Gastroesophageal sphincter (tissue), 4 donors: Measurements from ENCODE around the gene DRC7. TPM values are rescaled to one million over a fixed set of nuclear protein-coding genes. Genes with fewer than 3 reads are reported as not detected.

Experiments used
- ATAC-seq: fragments of 150-250 bp; one replicate; pipeline ENCODE4 v1.9.1; 2016; ENCODE audit warnings: mild to moderate bottlenecking, moderate library complexity
- H3K27ac ChIP-seq, 4 donors: fragments of 200-600 bp; sonication (generic) in 3 of 4; 1 replicate in 3 of 4; 2 replicates in 1 of 4; pipeline ENCODE4 v1.5.1; 2016 to 2019
- H3K27me3 ChIP-seq: fragments of 200-600 bp; sonication (generic); one replicate; pipeline ENCODE4 v1.5.1; 2019
- H3K36me3 ChIP-seq, 2 donors: fragments of 200-600 bp; sonication (generic); one replicate each; pipeline ENCODE4 v1.5.1; 2019; ENCODE audit warnings: control low read depth in 1 of 2
- H3K4me1 ChIP-seq, 3 donors: fragments of 200-600 bp; sonication (generic); 1 replicate in 2 of 3; 2 replicates in 1 of 3; pipeline ENCODE4 v1.5.1; 2016 to 2019; ENCODE audit warnings: control low read depth in 2 of 3
- H3K4me3 ChIP-seq, 2 donors: fragments of 200-600 bp; sonication (generic); one replicate each; pipeline ENCODE4 v1.5.1; 2019; ENCODE audit warnings: mild to moderate bottlenecking in 1 of 2, moderate library complexity in 1 of 2
- H3K9me3 ChIP-seq, 3 donors: fragments of 200-600 bp; sonication (generic); one replicate each; pipeline ENCODE4 v1.5.1; 2017 to 2019; ENCODE audit warnings: control low read depth in 2 of 3
- CTCF ChIP-seq, 4 experiments: fragments of 200-600 bp in 2 of 4; fragments of 450-650 bp in 2 of 4; sonication (generic) in 1 of 4; IDR thresholded peaks; one replicate each; pipeline ENCODE4 v1.5.1; 2017 to 2019; ENCODE audit warnings: antibody characterized with exemption in 4 of 4, mild to moderate bottlenecking in 2 of 4, moderate library complexity in 2 of 4
- EP300 ChIP-seq: sonication (generic); formaldehyde crosslinking; IDR thresholded peaks from one replicate; pipeline ENCODE4 v1.6.1; 2017; ENCODE audit warnings: antibody characterized with exemption, mild to moderate bottlenecking
- POLR2A ChIP-seq, 2 donors: fragments of 450-650 bp; IDR thresholded peaks; one replicate each; pipeline ENCODE4 v1.6.1; 2017; ENCODE audit warnings: antibody characterized with exemption in 2 of 2, mild to moderate bottlenecking in 2 of 2, moderate library complexity in 1 of 2
- POLR2AphosphoS5 ChIP-seq: sonication (generic); formaldehyde crosslinking; IDR thresholded peaks from one replicate; pipeline ENCODE4 v1.6.1; 2017; ENCODE audit warnings: antibody characterized with exemption
- WGBS, 2 donors: methylation state at CpG; one replicate each; pipeline ENCODE4 v1.1.5; 2018; ENCODE audit warnings: low coverage in 1 of 2; 5-methylcytosine and 5-hydroxymethylcytosine counted together
- total RNA-seq, 4 donors: library from RNA; depleted of rRNA; stranded (reverse); fragments of >200 nt; gene quantifications; one replicate each; pipeline ENCODE4 v1.1.0, GENCODE V29; 2016

DRC7 gene
- total RNA-seq, 4 donors from 2014 or later = 0.15 TPM; not detected in 3

- 63% methylated on average over 4 of the region's 10 CpGs for WGBS, 2 donors
- peaks cover 0 to 6% of the 10 kb centered on the region in 2 donors for H3K36me3 ChIP-seq
- no peak overlapping the region for H3K4me3 ChIP-seq
- H3K4me1 ChIP-seq = peaks cover 0 to 42% (median 4%) of the 10 kb centered on the region in 3 donors
- H3K27ac ChIP-seq = peak overlapping the region in 3 of 4 donors; percentile 63 to 66 (median 65)
- no peak for TF ChIP-seq POLR2AphosphoS5
- TF ChIP-seq CTCF (IDR thresholded peaks at IDR 0.05) = no peak
- TF ChIP-seq EP300 = no peak
- TF ChIP-seq POLR2A (IDR thresholded peaks at IDR 0.05) = no peak
- H3K27me3 ChIP-seq = peaks cover 48% of the 10 kb centered on the region
- ATAC-seq = no peak
- no peaks in the 10 kb centered on the region for H3K9me3 ChIP-seq
Measured at GRCh38 chr16:57647136-57647875, 47.3 kb upstream of the DRC7 start.

GRCh38 chr16:57648125-57648524 is 46.5 kb upstream of the DRC7 start:
- Histone ChIP-seq H3K36me3 (peaks cover 0 to 6% of the 10 kb centered on the region in 2 donors), H3K4me1 (peaks cover 0 to 37% (median 4%) of the 10 kb centered on the region in 3 donors), H3K4me3 (no peak overlapping the region), H3K27me3 (peaks cover 54% of the 10 kb centered on the region), H3K27ac (peak overlapping the region in 3 of 4 donors; percentile 0 to 66 (median 65)), H3K9me3 (no peaks in the 10 kb centered on the region)
- 80 to 89% methylated on average over 3 of the region's 5 CpGs for WGBS, 2 donors
- TF ChIP-seq POLR2A (IDR thresholded peaks at IDR 0.05) (no peak), EP300 (no peak), POLR2AphosphoS5 (no peak), CTCF (IDR thresholded peaks at IDR 0.05) (no peak)
- ATAC-seq = no peak

GRCh38 chr16:57648581-57649442 is 45.8 kb upstream of the DRC7 start:
- WGBS, 2 donors = 73 to 83% methylated on average over 4 to 7 of the region's 18 CpGs
- Histone ChIP-seq H3K4me3 (no peak overlapping the region), H3K27me3 (peaks cover 56% of the 10 kb centered on the region), H3K36me3 (peaks cover 0 to 6% of the 10 kb centered on the region in 2 donors), H3K27ac (peak overlapping the region in 3 of 4 donors; percentile 0 to 66 (median 65)), H3K4me1 (peaks cover 0 to 31% (median 4%) of the 10 kb centered on the region in 3 donors), H3K9me3 (no peaks in the 10 kb centered on the region)
- TF ChIP-seq POLR2AphosphoS5 (no peak), CTCF (IDR thresholded peaks at IDR 0.05) (peak in 3 of 4 experiments; percentile 93 to 98 (median 98))
- ATAC-seq = peak; percentile 37

- no peak for TF ChIP-seq EP300
- TF ChIP-seq CTCF (IDR thresholded peaks at IDR 0.05) = no peak
- TF ChIP-seq POLR2AphosphoS5 = no peak
- no peak for TF ChIP-seq POLR2A (IDR thresholded peaks at IDR 0.05)
- no peaks in the 10 kb centered on the region for H3K9me3 ChIP-seq
- H3K4me3 ChIP-seq = no peak overlapping the region
- WGBS, 2 donors = 72% methylated on average over 3 of the region's 6 CpGs
- peaks cover 0 to 6% of the 10 kb centered on the region in 2 donors for H3K36me3 ChIP-seq
- peaks cover 0 to 25% (median 4%) of the 10 kb centered on the region in 3 donors for H3K4me1 ChIP-seq
- no peak for ATAC-seq
- peaks cover 56% of the 10 kb centered on the region for H3K27me3 ChIP-seq
- no peak overlapping the region for H3K27ac ChIP-seq
Measured at GRCh38 chr16:57649443-57649751, 45.2 kb upstream of the DRC7 start.
